Endothelial cell of umbilical vein (primary cell): Measurements from ENCODE around the gene KDR. TPM values are rescaled to one million over a fixed set of nuclear protein-coding genes. Genes with fewer than 3 reads are reported as not detected.

Source experiments
- BruUV-seq: library from RNA; stranded (reverse); fragments of 400-500 nt; replicated peaks from 2 replicates; lab custom pipeline; 2021; lab: Mats Ljungman, UMichigan
- CTCF ChIA-PET: fragments of 300-600, 350-600 bp; sonication (Branson Sonifier 250); formaldehyde crosslinking; loops from one replicate; lab custom pipeline; 2021; ENCODE audit warnings: antibody characterized with exemption, inconsistent platforms; lab: Charles Lee
- POLR2A ChIA-PET: fragments of 300-600, 350-600 bp; sonication (Branson Sonifier 250); formaldehyde crosslinking; loops from one replicate; lab custom pipeline; 2021; ENCODE audit warnings: antibody characterized with exemption, inconsistent platforms; lab: Charles Lee
- DNase-seq: peaks from one replicate; pipeline ENCODE4 v3.0.0-alpha.2; 2011; ENCODE audit warnings: low read depth, low spot score
- FAIRE-seq: peaks from 2 replicates; lab custom pipeline; 2011; peaks lifted over from hg19 to GRCh38; lab: Jason Lieb, UNC
- H2AFZ ChIP-seq: 2 replicates; pipeline ENCODE4 v1.6.0; 2012; ENCODE audit warnings: low read depth, low read length, control low read depth, inconsistent platforms
- H3K27ac ChIP-seq: 2 replicates; pipeline ENCODE4 v1.5.1; 2011; ENCODE audit warnings: low read depth, mild to moderate bottlenecking, control low read depth, low read length, moderate library complexity; ENCODE audit not compliant: insufficient read depth
- H3K27me3 ChIP-seq, 2 experiments: 2 replicates each; pipeline versions ENCODE4 v1.6.0 to v1.6.1; 2011; ENCODE audit warnings: low read length in 2 of 2, mixed read lengths in 1 of 2; ENCODE audit not compliant: control insufficient read depth in 2 of 2, insufficient read depth in 2 of 2
- H3K36me3 ChIP-seq, 2 experiments: 2 replicates in 1 of 2; 3 replicates in 1 of 2; pipeline ENCODE4 v1.5.1; 2011; ENCODE audit warnings: low read length in 2 of 2, mild to moderate bottlenecking in 1 of 2, moderate library complexity in 1 of 2; ENCODE audit not compliant: control insufficient read depth in 2 of 2, insufficient read depth in 2 of 2; ENCODE audit errors: extremely low read depth in 1 of 2
- H3K4me1 ChIP-seq: 3 replicates; pipeline ENCODE4 v1.5.1; 2011; ENCODE audit warnings: mild to moderate bottlenecking, low read length; ENCODE audit not compliant: control insufficient read depth, insufficient read depth; ENCODE audit errors: extremely low read depth
- H3K4me2 ChIP-seq: 2 replicates; pipeline ENCODE4 v1.6.1; 2011; ENCODE audit warnings: low read length, control low read depth, mixed read lengths; ENCODE audit not compliant: insufficient read depth
- H3K4me3 ChIP-seq, 3 experiments: fragments of 200-600 bp in 1 of 3; sonication (generic), shearing (Covaris generic) in 1 of 3; replicated peaks in 1 of 3; 2 replicates each; pipeline ENCODE4 v1.5.1; 2011 to 2016; ENCODE audit warnings: control low read depth in 3 of 3, low read length in 3 of 3, mild to moderate bottlenecking in 2 of 3, inconsistent platforms in 1 of 3, low read depth in 1 of 3, moderate library complexity in 1 of 3; ENCODE audit not compliant: insufficient read depth in 1 of 3
- H3K79me2 ChIP-seq: 2 replicates; pipeline ENCODE4 v1.6.0; 2012; ENCODE audit warnings: low read length, inconsistent platforms; ENCODE audit not compliant: control insufficient read depth, insufficient read depth
- H3K9ac ChIP-seq: replicated peaks from 2 replicates; pipeline ENCODE3; 2011; ENCODE audit warnings: low read length, control low read depth; ENCODE audit not compliant: insufficient read depth; ENCODE audit errors: extremely low read depth
- H3K9me1 ChIP-seq: replicated peaks from 3 replicates; pipeline ENCODE4 v1.6.0; 2011; ENCODE audit warnings: mild to moderate bottlenecking, low read length; ENCODE audit not compliant: control insufficient read depth, insufficient read depth; ENCODE audit errors: extremely low read depth
- H3K9me3 ChIP-seq: replicated peaks from 2 replicates; pipeline ENCODE4 v1.5.1; 2012; ENCODE audit warnings: low read length, inconsistent platforms; ENCODE audit not compliant: control insufficient read depth, insufficient read depth
- H4K20me1 ChIP-seq: replicated peaks from 2 replicates; pipeline ENCODE3; 2011; ENCODE audit warnings: mild to moderate bottlenecking, low read length; ENCODE audit not compliant: control insufficient read depth, insufficient read depth; ENCODE audit errors: extremely low read depth
- EZH2 ChIP-seq: IDR thresholded peaks from 2 replicates; pipeline ENCODE4 v1.6.1; 2012; ENCODE audit warnings: borderline replicate concordance, low read depth, mild to moderate bottlenecking, moderate library complexity, low read length, inconsistent platforms; ENCODE audit not compliant: severe bottlenecking
- FOS ChIP-seq: IDR thresholded peaks from 2 replicates; pipeline ENCODE4 v1.6.1; 2011; ENCODE audit warnings: mild to moderate bottlenecking, low read length, moderate library complexity, borderline replicate concordance; ENCODE audit not compliant: insufficient read depth
- GATA2 ChIP-seq: IDR thresholded peaks from 2 replicates; pipeline ENCODE4 v1.7.0; 2011; ENCODE audit warnings: low read depth, mild to moderate bottlenecking, moderate library complexity, mixed read lengths, low read length; ENCODE audit not compliant: insufficient read length, insufficient read depth
- JUN ChIP-seq: IDR thresholded peaks from 2 replicates; pipeline ENCODE4 v1.6.1; 2011; ENCODE audit warnings: borderline replicate concordance, low read depth; ENCODE audit not compliant: insufficient read length, insufficient read depth
- MYC ChIP-seq: IDR thresholded peaks from one replicate; pipeline ENCODE4 v1.6.1; 2011; ENCODE audit warnings: mild to moderate bottlenecking, low read depth, low read length
- POLR2A ChIP-seq: IDR thresholded peaks from 2 replicates; pipeline ENCODE4 v1.6.1; 2012; ENCODE audit warnings: low read depth, mild to moderate bottlenecking, control low read depth, low read length
- POLR2AphosphoS5 ChIP-seq: IDR thresholded peaks from 2 replicates; pipeline ENCODE4 v1.6.1; 2012; ENCODE audit warnings: low read depth, mild to moderate bottlenecking, control low read depth, low read length, moderate library complexity; ENCODE audit not compliant: insufficient read depth
- dilution Hi-C: fragments of 300-500 bp; cut with MboI; formaldehyde crosslinking; loops from one replicate; pipeline ENCODE4 v1.15.0; 2019; ENCODE audit warnings: low sequenced_read_pairs; ENCODE audit not compliant: extremely low pct_ligation_motif_present
- intact Hi-C: fragments of 100-400 bp; cut with micrococcal nuclease; formaldehyde crosslinking; loops from one replicate; pipeline ENCODE4 v1.10.0; 2022
- polyA plus RNA-seq, 4 experiments: library from polyadenylated mRNA; depleted of rRNA in 3 of 4; stranded (reverse) in 3 of 4; unstranded in 1 of 4; fragments of >200 nt; gene quantifications; 2 replicates each; pipeline versions ENCODE4 v1.2.1 to v1.2.3, GENCODE V29; 2011 to 2012; ENCODE audit warnings: missing spikeins in 1 of 4
- total RNA-seq: library from RNA; stranded (reverse); gene quantifications from 2 replicates; pipeline ENCODE4 v1.2.3, GENCODE V29; 2021
- TF ChIP-seq, protein P1 (sequence below): IDR thresholded peaks from 2 replicates; pipeline ENCODE4 v1.6.1; 2011; ENCODE audit not compliant: insufficient read depth, insufficient read length
- TF ChIP-seq, protein P2 (sequence below), 2 donors: IDR thresholded peaks; 1 replicate in 1 of 2; 2 replicates in 1 of 2; pipeline ENCODE4 v1.5.1; 2011; ENCODE audit warnings: low read length in 2 of 2, mild to moderate bottlenecking in 2 of 2, moderate library complexity in 2 of 2, control low read depth in 1 of 2, inconsistent platforms in 1 of 2, low read depth in 1 of 2; ENCODE audit not compliant: insufficient read depth in 1 of 2; ENCODE audit errors: extremely low read depth in 1 of 2

KDR gene
- total and polyA plus RNA-seq, 2 donors (not counting 3 experiments of a cell fraction or from before 2014, with no cell fraction given): 80.5 to 145 TPM

DNA sequence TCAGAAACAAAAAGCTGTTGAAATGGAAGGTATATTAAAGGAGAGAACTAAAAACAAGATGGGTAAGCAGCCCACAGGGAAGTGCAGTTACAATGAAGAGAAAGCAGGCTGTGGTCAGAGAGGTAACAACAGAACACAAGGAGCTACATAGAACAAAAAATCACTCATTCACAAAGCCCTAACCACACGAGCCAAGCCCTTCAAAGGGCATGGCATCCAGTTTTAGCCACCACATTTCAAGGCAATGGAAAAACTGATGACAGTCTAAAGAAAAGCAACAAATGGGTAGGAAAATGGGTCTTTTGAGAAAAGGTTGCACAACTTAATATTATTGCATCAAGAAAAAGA lies 37.5 kb downstream of the KDR start:
- no TSS peak for BruUV-seq
- Histone ChIP-seq H4K20me1 (no peaks in the 10 kb centered on the region), H3K4me2 (no peak overlapping the region), H3K4me1 (peaks cover 31% of the 10 kb centered on the region), H3K27me3 (no peaks in the 10 kb centered on the region), H2AFZ (no peak overlapping the region), H3K9me1 (no peaks in the 10 kb centered on the region), H3K4me3 (no peak overlapping the region), H3K27ac (no peak overlapping the region), H3K79me2 (no peaks in the 10 kb centered on the region), H3K36me3 (peaks cover 56 to 66% of the 10 kb centered on the region in 2 experiments), H3K9me3 (no peaks in the 10 kb centered on the region), H3K9ac (no peak overlapping the region)
- TF ChIP-seq JUN (no peak), FOS (no peak), MYC (no peak), POLR2A (no peak), EZH2 (no peak), POLR2AphosphoS5 (no peak), GATA2 (no peak)
- TF ChIP-seq, protein P1, sequence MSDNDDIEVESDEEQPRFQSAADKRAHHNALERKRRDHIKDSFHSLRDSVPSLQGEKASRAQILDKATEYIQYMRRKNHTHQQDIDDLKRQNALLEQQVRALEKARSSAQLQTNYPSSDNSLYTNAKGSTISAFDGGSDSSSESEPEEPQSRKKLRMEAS: no peak
- TF ChIP-seq, protein P2, sequence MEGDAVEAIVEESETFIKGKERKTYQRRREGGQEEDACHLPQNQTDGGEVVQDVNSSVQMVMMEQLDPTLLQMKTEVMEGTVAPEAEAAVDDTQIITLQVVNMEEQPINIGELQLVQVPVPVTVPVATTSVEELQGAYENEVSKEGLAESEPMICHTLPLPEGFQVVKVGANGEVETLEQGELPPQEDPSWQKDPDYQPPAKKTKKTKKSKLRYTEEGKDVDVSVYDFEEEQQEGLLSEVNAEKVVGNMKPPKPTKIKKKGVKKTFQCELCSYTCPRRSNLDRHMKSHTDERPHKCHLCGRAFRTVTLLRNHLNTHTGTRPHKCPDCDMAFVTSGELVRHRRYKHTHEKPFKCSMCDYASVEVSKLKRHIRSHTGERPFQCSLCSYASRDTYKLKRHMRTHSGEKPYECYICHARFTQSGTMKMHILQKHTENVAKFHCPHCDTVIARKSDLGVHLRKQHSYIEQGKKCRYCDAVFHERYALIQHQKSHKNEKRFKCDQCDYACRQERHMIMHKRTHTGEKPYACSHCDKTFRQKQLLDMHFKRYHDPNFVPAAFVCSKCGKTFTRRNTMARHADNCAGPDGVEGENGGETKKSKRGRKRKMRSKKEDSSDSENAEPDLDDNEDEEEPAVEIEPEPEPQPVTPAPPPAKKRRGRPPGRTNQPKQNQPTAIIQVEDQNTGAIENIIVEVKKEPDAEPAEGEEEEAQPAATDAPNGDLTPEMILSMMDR (IDR thresholded peaks at IDR 0.05; ENCODE audit: extremely low read depth in 1 of 2, insufficient read depth in 1 of 2, low read depth in 1 of 2, low read length in 2 of 2): no peak
- intact Hi-C loops (no loop called here), dilution Hi-C loops (no loop called here)
- POLR2A ChIA-PET: interaction anchor here (0.6 to 1.2 kb wide), 2 partner anchors 16 to 255 kb away, joined by 3 to 9 read pairs; no protein-coding TSS in a partner anchor
- FAIRE-seq: no peak
- CTCF ChIA-PET: interaction anchor here (0.9 to 2.2 kb wide), 3 partner anchors 89 to 235 kb away, joined by 4 to 10 read pairs (median 5); no protein-coding TSS in a partner anchor
- no peak for DNase-seq
